HL-60 (cell line): ENCODE data around the gene C11orf42.

ENCODE experiments used
- DNase-seq, 2 experiments: peaks; one replicate each; pipeline ENCODE4 v3.0.0-alpha.2; 2010 to 2020; ENCODE audit warnings: low read depth in 1 of 2, low spot score in 1 of 2
- H3K27ac ChIP-seq: fragments of 250-450 bp; sonication (Bioruptor Pico); replicated peaks from 2 replicates; pipeline ENCODE4 v1.5.1; 2020; ENCODE audit warnings: mild to moderate bottlenecking, moderate library complexity
- H3K27me3 ChIP-seq: fragments of 250-450 bp; sonication (Bioruptor Pico); 2 replicates; pipeline ENCODE4 v1.5.1; 2021; ENCODE audit warnings: mild to moderate bottlenecking, moderate library complexity; ENCODE audit not compliant: insufficient read depth, poor library complexity, severe bottlenecking
- H3K4me3 ChIP-seq: replicated peaks from 2 replicates; pipeline ENCODE4 v1.5.1; 2011; ENCODE audit warnings: mild to moderate bottlenecking, control low read depth, low read length; ENCODE audit not compliant: insufficient read depth
- GABPA ChIP-seq: IDR thresholded peaks from 2 replicates; pipeline ENCODE4 v1.6.1; 2012; ENCODE audit warnings: low read depth
- POLR2AphosphoS5 ChIP-seq: IDR thresholded peaks from 2 replicates; pipeline ENCODE4 v1.6.1; 2012; ENCODE audit warnings: low read depth
- SPI1 ChIP-seq: IDR thresholded peaks from 2 replicates; pipeline ENCODE4 v1.6.1; 2012; ENCODE audit warnings: low read depth, mild to moderate bottlenecking, borderline replicate concordance
- TF ChIP-seq, protein P1 (sequence below): IDR thresholded peaks from one replicate; pipeline ENCODE4 v1.5.1; 2011; ENCODE audit warnings: low read length, control low read depth, inconsistent platforms; ENCODE audit not compliant: insufficient read depth
- TF ChIP-seq, protein P2 (sequence below): IDR thresholded peaks from 2 replicates; pipeline ENCODE4 v1.6.1; 2012; ENCODE audit warnings: low read depth; ENCODE audit not compliant: insufficient replicate concordance

The C11orf42 gene

DNA sequence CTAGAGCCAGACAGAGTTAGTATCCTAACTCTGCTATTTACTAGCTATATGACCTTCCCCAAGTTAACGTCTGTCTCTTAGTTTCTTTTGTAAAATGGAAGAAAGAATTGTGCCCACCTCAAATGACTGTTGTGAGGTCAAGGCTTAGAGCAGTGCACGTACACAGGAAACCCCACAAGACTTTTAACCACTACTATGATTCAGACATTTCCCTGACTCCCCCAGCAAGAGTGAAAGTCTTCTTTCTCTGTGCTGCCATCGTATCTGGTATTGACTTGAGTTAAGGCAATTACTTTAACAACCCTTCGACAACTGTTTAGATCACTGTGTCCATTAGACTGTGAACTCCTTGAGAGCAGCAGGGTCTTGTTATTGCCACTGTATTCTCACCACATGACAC is 9.0 kb upstream of the C11orf42 start:
- no peaks in the 10 kb centered on the region for H3K27me3 ChIP-seq
- TF ChIP-seq, protein P1, sequence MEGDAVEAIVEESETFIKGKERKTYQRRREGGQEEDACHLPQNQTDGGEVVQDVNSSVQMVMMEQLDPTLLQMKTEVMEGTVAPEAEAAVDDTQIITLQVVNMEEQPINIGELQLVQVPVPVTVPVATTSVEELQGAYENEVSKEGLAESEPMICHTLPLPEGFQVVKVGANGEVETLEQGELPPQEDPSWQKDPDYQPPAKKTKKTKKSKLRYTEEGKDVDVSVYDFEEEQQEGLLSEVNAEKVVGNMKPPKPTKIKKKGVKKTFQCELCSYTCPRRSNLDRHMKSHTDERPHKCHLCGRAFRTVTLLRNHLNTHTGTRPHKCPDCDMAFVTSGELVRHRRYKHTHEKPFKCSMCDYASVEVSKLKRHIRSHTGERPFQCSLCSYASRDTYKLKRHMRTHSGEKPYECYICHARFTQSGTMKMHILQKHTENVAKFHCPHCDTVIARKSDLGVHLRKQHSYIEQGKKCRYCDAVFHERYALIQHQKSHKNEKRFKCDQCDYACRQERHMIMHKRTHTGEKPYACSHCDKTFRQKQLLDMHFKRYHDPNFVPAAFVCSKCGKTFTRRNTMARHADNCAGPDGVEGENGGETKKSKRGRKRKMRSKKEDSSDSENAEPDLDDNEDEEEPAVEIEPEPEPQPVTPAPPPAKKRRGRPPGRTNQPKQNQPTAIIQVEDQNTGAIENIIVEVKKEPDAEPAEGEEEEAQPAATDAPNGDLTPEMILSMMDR, result no peak
- TF ChIP-seq GABPA, result no peak
- TF ChIP-seq, protein P2, sequence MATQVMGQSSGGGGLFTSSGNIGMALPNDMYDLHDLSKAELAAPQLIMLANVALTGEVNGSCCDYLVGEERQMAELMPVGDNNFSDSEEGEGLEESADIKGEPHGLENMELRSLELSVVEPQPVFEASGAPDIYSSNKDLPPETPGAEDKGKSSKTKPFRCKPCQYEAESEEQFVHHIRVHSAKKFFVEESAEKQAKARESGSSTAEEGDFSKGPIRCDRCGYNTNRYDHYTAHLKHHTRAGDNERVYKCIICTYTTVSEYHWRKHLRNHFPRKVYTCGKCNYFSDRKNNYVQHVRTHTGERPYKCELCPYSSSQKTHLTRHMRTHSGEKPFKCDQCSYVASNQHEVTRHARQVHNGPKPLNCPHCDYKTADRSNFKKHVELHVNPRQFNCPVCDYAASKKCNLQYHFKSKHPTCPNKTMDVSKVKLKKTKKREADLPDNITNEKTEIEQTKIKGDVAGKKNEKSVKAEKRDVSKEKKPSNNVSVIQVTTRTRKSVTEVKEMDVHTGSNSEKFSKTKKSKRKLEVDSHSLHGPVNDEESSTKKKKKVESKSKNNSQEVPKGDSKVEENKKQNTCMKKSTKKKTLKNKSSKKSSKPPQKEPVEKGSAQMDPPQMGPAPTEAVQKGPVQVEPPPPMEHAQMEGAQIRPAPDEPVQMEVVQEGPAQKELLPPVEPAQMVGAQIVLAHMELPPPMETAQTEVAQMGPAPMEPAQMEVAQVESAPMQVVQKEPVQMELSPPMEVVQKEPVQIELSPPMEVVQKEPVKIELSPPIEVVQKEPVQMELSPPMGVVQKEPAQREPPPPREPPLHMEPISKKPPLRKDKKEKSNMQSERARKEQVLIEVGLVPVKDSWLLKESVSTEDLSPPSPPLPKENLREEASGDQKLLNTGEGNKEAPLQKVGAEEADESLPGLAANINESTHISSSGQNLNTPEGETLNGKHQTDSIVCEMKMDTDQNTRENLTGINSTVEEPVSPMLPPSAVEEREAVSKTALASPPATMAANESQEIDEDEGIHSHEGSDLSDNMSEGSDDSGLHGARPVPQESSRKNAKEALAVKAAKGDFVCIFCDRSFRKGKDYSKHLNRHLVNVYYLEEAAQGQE, result no peak
- no peak for TF ChIP-seq POLR2AphosphoS5
- TF ChIP-seq SPI1, result no peak
- DNase-seq, result no peak
- no peak overlapping the region for H3K4me3 ChIP-seq
- H3K27ac ChIP-seq, result 0 out of 2 replicates have a peak overlapping the region, but pooled peaks have one; percentile 8

GRCh38 chr11:6197466-6198200 is 7.7 kb upstream of the C11orf42 start:
- H3K4me3 ChIP-seq, result no peak overlapping the region
- no peak for DNase-seq
- TF ChIP-seq, protein P1, result no peak
- TF ChIP-seq POLR2AphosphoS5 (no peak), SPI1 (no peak)
- TF ChIP-seq, protein P2, result no peak
- no peak overlapping the region for H3K27ac ChIP-seq
- no peaks in the 10 kb centered on the region for H3K27me3 ChIP-seq

DNA sequence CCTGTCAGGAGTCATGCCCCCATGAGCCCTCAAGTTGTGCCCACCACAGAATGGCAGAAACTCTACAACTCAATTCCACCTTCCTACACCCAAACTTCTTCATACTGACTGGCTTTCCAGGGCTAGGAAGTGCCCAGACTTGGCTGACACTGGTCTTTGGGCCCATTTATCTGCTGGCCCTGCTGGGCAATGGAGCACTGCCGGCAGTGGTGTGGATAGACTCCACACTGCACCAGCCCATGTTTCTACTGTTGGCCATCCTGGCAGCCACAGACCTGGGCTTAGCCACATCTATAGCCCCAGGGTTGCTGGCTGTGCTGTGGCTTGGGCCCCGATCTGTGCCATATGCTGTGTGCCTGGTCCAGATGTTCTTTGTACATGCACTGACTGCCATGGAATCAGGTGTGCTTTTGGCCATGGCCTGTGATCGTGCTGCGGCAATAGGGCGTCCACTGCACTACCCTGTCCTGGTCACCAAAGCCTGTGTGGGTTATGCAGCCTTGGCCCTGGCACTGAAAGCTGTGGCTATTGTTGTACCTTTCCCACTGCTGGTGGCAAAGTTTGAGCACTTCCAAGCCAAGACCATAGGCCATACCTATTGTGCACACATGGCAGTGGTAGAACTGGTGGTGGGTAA is 6.1 kb upstream of the C11orf42 start, which contains the start of gene OR52W1:
OR52W1 (plus strand) TSS at position 51 of the 637 bp plus-strand sequence; CDS start at position 51, 0 bp downstream.
- Histone ChIP-seq H3K4me3 (no peak within 1 kb of the TSS), H3K27ac (peak within 1 kb of the TSS; percentile 92), H3K27me3 (no peaks in the 10 kb centered on the region)
- no peak for DNase-seq
- no peak for TF ChIP-seq POLR2AphosphoS5
- TF ChIP-seq SPI1, result no peak

DNA sequence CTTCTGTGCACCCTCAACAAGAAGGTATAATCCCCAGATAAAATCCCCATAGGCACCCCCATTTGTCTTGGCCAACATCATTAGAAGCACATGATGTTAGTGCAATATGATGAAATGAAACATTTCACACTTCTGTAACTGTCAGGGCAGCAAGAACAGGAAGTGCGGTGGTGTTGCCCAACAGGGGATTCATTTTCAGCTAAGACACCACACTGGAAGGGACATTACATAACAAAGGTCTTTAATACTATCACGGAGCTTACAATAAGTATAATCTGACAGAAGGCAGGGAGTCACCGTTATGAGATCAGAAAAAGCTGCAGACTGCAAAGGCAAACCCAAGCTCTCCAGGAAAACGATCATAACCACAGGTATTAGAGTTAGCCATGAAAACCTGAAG is 4.4 kb upstream of the C11orf42 start:
- peak overlapping the region; percentile 92 for H3K27ac ChIP-seq
- peak; percentile 99 to 100 for DNase-seq
- TF ChIP-seq, protein P2, result peak; percentile 48
- TF ChIP-seq SPI1 (peak; percentile 99), POLR2AphosphoS5 (peak; percentile 94), GABPA (peak; percentile 59; the same call in 1 of the 2 replicates)
- TF ChIP-seq, protein P1, result no peak
- H3K4me3 ChIP-seq, result no peak overlapping the region
- no peaks in the 10 kb centered on the region for H3K27me3 ChIP-seq
